HG03196 (cell line): ENCODE results near the gene ATP6V1E1.
"Not testable (repeated sequence)": the region's sequence is repeated elsewhere in the genome, so short reads cannot be mapped to it uniquely, and the experiment has no call there.

Experiments
- ATAC-seq: cut with Tn5 transposase; IDR thresholded peaks from one replicate; pipeline ENCODE4 v1.9.1; 2021; ENCODE audit not compliant: unreplicated experiment

The ATP6V1E1 gene

DNA sequence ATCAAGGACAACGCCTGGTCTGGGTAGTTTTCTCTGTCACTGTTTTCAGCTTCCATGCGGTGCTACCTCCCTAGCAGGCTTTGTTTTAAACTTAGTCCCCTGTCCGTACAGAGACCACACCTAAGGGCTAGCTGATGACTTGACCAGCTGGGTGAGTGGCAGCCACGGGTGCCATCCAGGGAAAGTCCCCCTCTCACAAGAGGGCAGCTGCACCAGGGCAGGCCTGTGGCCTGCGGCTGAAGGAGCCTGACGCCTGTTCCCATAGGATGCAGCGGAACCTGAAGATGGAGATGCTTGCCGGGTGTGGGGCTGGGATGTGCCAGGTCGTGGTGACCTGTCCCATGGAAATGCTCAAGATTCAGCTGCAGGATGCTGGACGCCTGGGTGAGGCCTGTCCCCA, 45.4 kb downstream of the ATP6V1E1 start:
- no peak for ATAC-seq

DNA sequence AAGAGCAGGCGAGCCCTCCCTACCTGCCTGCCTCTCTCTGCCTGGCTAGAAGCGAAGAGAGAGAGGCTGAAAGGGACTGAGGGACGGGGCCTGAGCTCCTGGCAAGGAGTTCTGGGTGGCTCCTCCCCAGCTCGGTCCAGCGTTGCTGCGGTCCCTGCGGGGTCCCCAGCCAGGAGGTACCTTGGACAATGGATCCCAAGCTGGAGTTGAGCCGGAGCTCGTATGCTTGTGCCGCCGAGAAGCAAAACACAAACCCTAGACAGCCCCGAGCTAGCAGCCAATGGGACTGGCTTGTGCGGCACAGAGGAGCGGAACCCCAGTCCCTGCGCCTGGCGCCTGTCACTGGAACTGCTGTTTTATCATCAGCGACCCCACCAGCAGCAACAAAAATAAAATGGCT, 46.9 kb downstream of the ATP6V1E1 start:
- no peak for ATAC-seq

DNA sequence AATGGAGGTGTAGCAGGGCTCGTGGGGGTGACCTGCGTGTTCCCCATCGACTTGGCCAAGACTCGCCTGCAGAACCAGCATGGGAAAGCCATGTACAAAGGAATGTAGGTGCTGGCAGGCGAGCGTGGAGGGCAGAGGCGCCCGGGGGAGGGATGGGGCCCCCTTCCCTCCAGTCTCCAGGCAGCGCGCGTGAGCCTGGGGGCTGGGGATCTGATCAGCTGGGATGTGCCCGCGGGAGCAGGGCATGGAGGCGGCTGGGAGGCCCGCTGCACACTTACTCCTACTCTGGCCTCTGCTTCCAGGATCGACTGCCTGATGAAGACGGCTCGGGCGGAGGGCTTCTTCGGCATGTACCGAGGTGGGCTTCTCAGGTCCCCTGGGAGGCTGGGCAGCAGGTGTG, 47.5 kb downstream of the ATP6V1E1 start:
- ATAC-seq, result no peak

DNA sequence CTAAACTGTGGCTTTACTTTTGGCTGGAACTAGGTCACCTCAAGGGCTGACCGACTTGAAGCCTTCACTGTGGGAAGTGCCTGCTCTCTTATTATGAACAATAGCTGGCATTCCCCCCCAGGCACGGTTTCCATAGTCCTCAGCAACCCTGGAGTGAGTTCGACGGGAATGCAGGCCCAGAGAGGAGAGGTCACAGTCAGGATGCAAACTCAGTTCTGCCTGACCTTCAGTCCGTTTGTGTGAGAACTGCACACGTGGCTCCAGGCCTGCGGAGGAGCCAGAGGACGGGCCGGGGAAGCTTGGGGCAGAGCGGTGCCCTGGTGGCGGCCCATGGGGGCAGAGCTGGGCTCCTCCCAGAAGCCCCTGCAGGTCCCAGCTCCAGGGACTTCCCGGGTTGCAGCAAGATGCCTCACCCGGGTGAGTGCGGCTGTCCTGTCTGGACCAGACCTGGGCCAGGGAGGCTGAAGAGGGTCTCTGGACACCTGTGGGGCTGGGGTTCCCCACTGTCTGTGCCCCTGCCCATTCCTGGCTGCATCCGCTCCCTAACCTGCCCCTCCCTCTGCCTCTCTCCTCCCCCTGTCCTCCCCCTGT, 48.0 kb downstream of the ATP6V1E1 start:
- no peak for ATAC-seq

DNA sequence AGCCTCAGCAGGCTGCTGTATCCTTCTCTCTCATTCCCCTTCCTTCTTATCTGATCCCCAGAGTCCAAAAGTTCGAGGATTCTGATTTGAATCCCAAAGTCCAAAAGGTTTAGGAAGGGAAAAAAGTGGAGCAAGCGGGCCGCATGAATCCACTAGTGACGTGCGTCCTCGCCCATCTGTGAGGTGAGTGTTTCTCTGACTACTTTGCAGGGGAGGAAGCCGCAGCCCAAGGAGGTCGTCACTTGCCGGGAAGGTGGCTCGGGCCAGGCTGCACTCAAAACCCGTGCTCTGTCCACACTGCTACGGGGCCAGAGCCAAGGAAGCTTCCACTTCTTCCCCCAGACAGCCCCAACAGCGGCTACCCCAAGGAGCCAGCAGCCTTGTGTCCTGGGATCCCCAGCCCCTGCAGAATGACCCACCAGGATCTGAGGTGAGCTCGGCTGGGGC, 49.0 kb downstream of the ATP6V1E1 start:
- ATAC-seq, result no peak

DNA sequence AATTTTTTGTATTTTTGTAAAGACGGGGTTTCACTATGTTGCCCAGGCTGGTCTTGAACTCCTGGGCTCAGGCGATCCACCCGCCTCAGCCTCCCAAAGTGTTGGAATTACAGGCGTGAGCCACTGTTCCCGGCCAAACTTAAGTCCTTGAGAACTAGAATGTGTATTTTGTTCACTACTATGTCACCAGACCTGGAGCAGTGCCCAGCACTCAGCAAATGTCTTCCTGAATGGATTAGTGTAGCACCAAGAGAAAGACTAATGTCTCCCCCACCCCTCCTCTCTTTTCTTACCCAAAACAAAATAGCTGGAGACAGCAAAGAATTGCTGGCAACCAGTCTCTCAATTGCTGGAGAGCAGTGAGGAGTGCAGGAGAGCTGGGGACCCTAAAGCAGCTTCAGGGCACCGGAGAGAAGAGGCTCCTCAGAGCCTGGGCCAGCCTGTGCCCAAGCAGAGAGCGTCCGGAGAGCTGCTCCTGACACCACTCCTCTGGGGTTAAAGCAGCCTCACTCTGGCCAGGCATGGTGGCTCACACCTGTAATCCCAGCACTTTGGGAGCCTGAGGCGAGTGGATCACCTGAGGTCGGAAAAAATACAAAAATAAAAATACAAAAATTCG, 50.3 kb downstream of the ATP6V1E1 start:
- no peak for ATAC-seq

DNA sequence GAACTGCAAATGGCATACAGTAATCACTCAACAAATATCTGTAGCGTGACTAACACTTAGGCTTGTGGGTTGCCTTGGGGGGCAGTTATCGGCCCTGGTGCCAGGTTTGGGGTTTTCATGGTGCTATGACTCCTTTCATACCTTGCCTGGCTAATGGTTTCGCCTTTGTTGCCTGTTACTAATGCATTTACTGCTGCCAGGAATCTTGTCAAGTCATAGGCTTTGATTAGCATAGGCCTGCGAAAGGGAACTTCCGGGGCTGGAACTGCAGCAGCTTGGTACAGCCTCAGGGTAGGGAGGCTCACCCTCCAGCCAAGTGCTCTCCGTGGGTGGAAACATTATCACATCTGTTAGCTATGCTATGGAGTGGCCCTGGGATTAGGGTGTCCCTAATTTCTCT, 52.1 kb downstream of the ATP6V1E1 start:
- no peak for ATAC-seq

DNA sequence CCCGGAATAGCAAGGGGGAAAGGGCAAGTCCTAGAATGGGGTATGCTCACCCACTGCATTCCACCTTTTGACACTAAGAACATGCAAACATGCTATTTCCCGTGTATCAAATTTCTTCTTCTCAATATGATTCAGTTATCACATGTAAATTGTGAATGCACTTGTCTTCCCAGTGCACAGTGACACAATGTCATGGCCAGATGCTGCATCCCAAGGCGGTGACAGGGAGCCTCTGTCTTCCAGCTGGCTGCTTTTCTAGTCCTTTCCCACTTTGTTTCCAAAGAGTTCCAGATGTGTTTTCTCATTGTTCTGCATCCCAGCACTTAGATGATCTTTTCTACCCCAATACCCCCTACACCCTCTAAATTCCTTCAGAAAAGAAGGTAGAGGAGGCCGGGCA, 52.9 kb downstream of the ATP6V1E1 start:
- ATAC-seq, result no peak

DNA sequence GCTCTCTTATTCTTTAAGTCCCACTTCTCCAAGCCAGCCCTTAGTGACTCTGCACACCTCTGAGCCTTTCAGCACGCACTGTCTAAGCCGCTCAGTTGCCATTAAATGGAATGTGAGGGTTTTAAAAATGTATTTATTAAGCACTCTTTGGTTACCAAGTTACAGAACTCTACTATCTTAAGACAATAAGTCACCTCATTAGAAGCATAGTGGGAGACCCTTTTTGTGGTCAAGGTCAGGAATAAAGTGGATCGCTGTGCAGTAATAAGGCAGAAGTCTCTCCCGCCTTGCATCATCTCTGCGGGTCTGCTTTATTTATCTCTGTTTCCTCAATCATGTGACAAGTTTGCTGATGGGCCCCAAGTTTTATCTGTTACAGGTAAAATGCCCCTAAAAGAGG, 53.4 kb downstream of the ATP6V1E1 start:
- no peak for ATAC-seq

DNA sequence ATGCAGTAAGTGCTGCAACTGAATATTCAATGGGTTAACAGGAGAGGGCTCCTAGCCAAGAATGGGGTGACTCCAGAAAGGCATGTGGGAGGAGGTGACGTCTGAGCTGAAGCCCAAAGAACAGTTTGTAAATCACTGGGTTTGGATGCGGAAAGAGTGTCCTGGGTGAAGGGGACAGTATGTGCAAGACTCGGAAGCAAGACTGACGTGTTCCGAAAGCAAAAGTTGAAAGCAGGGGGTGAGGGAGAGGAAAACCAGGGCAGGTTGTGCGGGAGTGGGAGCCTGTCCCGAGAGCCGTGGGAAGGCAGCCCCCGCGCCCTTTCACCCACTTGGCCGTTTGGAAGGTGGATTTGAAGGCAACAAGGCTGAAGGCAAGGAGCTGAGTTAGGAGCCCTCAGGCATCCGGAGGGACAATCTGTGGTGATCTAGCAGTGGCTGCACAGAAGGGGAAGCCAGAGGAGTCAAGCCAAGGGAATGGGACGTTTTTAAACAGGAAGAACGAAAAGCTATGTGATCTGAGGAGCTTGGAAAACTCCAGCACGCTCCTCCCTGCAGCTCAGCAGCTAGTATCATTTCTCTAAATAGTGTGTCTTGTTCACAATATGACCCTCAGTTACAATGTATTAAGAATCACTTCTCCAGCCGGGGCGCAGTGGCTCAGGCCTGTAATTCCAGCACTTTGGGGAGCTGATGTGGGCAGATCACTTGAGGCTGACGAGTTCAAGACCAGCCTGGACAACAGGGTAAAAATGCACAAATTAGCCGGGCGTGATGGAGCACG, 57.5 kb downstream of the ATP6V1E1 start:
- ATAC-seq, result no peak

DNA sequence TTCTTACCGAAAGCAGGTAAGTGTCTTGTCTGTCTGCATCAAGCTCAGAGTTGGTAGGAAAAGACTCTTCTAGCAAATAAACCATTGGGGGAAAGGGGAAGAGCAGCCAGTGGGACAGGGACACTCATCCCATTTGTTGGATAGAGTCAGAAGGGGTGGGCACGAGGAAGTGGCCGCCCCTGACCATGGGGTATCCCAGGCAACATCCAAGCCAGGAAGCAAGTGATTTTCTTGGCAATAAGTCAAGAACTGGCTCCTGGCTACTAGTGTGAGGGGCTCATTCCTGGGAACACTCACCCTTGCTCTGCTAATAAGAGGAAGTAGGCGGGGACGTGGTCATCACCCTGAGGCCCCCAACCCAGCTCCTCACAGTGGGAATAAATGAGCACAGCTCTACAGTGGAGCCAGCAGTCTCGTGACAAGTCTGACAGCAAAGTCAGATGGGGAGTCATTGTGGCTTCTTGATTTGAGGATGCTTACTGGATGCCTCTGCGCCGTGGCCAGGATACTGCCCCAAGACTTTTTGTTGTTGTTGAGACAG, 58.5 kb downstream of the ATP6V1E1 start:
- ATAC-seq, result no peak

DNA sequence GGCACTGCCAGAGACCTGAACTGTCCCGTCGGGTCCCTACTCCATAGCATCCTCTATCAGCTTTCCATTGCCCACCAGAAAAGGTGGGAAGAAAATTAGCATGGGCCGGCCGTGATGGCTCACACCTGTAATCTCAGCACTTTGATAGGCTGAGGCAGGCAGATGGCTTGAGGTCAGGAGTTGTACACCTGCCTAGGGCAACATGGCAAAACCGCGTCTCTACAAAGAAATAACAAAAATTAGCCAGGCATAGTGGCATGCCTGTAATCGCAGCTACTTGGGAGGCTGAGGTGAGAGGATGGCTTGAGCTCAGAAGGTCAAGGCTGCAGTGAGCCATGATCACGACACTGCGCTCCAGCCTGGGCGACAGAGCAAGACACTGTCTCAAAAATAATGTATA, 61.8 kb downstream of the ATP6V1E1 start:
- no peak for ATAC-seq

DNA sequence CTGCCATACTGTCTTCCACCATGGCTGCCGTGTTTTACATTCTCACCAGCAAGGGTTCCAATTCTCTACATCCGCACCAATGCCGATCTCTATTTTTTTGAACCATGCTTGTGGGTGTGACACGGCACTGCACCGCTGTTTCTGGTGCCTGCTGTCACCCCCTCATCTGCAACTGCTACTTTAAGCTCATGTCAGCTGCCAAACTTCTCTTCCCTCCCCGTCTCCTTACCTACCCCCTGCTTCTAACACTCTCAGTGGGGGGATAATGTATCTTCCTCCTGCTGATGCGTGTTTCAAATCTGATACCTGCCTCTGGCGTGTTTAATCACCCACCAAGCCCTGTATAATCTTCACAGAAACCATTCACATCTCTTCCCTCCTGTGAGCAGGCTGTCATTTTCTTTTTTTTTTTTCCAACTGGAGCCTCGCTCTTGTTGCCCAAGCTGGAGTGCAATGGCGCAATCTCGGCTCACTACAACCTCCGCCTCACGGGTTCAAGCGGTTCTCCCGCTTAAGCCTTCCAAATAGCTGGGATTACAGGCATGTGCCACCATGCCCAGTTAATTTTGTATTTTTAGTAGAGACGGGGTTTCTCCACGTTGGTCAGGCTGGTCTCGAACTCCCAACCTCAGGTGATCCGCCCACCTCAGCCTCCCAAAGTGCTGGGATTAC, 62.4 kb downstream of the ATP6V1E1 start:
- ATAC-seq, result not testable (repeated sequence)

DNA sequence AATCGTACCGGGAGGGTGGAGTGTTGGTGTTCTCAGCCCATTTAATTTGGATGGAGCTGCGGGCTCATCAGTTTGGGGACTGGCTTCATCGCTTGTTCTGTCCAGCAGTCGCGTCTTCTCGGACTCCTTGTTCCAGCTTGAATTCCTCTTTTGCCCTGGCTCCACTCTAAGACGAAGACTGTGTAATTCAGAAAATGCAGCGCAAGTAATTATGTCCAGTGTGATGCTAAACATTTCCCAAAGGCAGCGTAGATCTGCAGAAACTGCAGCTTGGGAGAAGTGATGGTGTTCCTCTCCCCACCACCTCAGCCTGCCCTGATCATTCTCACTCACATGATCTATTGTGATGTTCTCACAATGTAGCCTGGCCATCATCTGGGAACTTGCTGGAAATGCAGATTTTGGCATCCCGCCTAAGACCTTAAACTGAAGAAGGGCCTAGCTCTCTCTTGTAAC, 64.6 kb downstream of the ATP6V1E1 start:
- ATAC-seq, result no peak

DNA sequence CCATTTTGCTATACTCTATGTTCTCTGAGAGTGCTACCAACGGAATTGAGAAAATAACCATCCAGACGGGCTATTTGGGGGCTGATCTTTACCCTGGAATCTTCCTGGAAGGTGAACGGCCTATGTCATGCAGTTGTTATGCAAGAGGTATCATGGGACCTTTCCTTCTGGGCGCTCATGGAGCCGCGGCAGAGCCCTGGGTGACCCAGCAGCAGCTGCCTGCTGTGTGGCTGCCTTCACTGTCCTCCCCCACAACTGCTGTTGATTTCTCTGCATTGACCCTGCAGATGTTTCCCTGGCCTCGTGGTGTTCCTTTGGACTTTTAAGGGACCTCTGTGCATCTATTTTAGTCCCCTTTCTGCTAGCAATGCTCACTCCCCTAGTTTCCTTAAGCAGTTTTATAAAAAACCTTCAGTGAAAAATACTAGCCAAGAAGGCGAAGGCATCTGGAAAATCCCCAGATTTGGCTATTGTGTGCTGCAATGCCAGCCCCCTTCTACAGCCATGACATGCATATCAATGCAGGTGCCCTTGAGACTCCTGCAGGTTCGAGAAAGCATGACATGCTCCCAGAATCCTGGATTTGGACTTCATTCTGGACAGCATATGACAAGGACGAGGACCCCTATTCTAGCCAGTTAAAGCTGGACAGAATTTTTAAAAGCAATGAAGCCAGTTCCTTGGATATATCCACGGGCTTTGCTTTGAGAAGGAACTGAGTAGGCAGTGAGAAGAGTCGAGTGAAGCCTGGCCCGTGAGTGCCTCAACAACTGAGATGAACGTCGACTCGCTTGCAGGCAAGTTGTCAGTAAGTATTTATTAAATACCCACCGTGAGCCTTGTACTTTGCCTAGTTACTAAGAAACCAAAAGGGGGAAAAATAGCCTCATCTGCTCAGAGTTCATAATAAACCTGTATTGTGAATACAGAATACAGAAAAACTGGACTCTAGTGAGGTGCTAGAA, 65.4 kb downstream of the ATP6V1E1 start, which contains the start of gene SLC25A18:
Gene SLC25A18 (plus strand): TSS at position 593 of the 965 bp plus-strand sequence. CDS start 16,447 bp downstream, outside the sequence.
- ATAC-seq, result no peak

DNA sequence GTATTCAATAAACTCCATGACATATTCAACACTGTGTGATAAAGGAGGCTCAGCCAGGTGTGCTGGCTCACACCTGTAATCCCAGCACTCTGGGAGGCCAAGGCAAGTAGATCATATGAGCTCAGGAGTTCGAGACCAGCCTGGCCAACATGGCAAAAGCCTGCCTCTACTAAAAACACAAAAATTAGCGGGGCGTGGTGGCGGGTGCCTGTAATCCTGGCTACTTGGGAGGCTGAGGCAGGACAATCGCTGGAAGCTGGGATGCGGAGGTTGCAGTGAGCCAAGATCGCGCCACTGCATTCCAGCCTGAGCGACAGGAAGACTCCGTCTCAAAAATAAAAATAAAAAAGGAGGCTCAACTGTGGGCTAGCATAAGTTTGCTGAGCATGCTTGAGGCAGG, 69.4 kb downstream of the ATP6V1E1 start:
- ATAC-seq, result no peak

DNA sequence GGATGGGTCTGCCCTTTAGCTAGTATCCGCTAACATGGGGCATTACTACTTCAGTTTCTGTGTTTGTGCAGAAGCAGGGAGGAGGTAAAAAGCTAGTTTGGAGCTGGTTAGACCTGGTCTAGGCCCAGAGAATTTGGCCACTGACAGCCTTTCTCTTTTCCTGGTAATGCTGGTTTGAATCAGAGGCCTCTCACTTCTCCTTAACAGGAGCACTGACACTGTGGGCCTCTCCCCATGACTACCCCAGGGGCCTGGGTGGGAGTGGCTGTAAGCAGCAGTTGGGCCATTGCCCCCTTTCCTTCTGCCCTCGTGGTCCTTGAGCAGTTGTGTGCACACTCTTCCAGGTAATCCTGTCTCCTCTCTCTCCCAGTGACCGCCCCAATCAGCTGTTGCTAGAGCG, 73.7 kb downstream of the ATP6V1E1 start:
- ATAC-seq, result no peak

DNA sequence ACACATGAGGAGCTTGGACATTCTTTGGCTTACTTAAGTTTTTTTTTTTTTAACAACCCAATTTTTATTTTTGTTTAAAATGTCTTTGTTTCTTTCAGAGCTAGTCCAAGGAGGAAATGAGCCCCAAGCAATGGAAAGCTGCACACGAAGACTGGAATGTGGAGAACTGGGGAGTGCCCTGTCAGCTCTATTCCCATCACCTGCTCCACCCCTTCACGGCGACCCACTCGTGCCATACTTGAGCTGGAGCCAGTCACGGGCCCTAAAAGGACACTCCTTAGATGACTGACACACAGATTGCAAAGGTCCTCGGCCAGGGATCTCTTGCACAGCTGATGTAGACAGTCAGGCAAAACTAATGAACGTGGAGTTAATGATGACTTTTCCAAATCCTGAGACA, 75.8 kb downstream of the ATP6V1E1 start:
- ATAC-seq, result no peak

DNA sequence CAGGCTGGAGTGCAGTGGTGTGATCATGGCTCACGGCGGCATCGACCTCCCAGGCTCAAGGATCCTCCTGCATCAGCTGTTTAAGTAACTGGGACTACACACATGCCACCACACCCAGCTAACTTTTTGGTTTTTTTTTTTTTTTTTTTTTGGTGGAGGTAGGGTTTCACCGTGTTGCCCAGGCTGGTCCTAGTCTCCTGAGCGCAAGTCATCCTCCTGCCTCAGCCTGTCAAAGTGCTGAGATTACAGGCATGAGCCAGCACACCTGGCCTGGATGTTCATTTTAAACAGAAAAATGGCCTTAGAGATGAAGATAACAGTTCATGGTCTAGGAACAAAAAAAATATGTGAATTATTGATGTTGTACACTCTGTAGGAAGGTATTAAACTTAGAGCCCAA, 78.9 kb downstream of the ATP6V1E1 start:
- no peak for ATAC-seq

DNA sequence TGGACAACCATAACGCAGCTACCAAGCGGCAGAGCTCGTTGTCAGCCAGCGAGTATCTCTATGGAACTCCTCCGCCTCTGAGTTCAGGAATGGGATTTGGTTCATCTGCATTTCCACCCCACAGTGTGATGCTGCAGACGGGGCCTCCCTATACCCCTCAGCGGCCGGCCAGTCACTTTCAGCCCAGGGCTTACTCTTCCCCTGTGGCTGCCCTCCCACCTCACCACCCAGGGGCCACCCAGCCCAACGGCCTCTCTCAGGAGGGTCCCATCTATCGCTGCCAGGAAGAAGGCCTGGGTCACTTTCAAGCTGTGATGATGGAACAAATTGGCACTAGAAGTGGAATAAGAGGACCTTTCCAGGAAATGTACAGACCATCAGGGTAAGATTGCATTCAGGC, 79.4 kb downstream of the ATP6V1E1 start:
- ATAC-seq, result no peak
